Glomerular endothelial cell (primary cell): Measurements from ENCODE around the gene SLC19A1. TPM values are rescaled to one million over a fixed set of nuclear protein-coding genes. Genes with fewer than 3 reads are reported as not detected.

Source experiments
- DNase-seq: peaks from one replicate; pipeline ENCODE4 v3.0.0-alpha.2; 2011; ENCODE audit warnings: low read depth, low spot score; ENCODE audit errors: extremely low read depth
- total RNA-seq: library from RNA; depleted of rRNA; stranded (reverse); fragments of >200 nt; gene quantifications from 2 replicates; pipeline ENCODE4 v1.2.3, GENCODE V29; 2015

Gene SLC19A1
- total RNA-seq = 9.9 and 16.9 TPM in 2 replicates

DNA sequence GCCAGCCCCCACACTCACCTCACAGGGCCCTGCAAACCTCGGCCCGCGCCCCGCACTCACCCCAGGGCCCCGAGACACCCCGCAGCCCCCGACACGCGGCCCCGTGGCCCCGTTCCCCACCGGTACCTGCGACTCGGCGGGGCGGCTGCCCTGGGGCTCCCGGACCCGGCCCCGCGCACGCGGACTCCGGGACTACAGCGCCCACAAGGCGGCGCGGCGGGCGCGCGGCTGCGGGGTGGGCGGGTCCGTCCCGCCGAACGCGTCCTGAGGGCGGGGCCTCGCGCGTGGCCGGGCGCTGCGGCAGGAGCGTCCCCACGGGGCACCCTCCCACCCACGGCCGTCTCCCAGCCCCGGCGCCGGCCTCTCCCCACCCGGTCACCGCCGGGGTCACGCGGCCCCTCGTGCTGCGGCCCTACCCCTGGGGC is at the start of gene SLC19A1:
Gene SLC19A1, minus strand, starts transcription at position 199 of the 425 bp plus-strand sequence. CDS start 4,481 bp downstream, outside the sequence.
- DNase-seq = no peak

DNA sequence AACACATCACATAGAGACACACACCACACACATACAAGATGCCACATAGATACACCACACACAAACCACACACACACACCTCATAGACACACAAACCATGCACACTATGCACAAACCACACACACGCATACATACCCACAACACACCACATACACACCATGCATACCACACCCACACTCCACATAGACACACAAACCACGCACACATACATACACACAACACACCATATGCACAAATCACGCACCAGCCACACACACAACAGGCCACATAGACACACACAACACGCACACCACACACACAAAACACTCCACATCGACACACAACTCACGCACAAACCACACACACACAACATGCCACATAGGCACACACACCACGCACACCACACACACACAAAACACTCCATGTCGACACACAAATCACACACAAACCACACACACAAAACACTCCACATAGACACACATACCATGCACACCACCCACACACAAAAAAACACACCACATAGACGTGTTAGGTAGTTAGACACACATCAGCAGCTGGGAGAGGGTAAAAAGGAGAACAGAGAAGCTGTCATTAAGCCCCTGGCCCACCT is 49.5 kb upstream of the SLC19A1 start:
- no peak for DNase-seq

- DNase-seq = no peak
Measured at GRCh38 chr21:45590726-45591618, 48.7 kb upstream of the SLC19A1 start.

DNA sequence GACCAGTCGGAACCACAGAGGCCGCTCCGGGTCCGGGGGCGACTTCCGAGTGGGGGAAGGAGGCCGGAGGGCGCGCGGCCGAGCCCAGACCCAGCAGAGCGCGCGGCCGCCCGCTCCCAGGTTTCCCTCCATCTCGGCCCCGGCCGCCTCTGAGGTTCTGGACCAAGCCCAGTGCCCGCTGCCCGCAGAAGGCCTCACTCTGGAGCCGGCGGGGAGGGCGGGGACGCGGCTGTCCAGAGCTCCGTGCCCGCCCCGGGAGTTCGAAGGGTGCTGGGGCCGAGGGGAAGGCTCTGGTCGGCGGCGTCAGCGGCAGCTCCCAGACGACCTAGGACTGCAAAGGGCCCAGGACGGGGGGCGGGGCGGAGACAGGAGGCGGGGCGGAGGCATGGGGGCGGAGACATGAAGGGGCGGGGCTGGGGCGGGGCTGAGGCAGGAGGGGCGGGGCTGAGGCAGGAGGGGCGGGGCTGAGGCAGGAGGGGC is 48.0 kb upstream of the SLC19A1 start:
- DNase-seq = no peak

DNA sequence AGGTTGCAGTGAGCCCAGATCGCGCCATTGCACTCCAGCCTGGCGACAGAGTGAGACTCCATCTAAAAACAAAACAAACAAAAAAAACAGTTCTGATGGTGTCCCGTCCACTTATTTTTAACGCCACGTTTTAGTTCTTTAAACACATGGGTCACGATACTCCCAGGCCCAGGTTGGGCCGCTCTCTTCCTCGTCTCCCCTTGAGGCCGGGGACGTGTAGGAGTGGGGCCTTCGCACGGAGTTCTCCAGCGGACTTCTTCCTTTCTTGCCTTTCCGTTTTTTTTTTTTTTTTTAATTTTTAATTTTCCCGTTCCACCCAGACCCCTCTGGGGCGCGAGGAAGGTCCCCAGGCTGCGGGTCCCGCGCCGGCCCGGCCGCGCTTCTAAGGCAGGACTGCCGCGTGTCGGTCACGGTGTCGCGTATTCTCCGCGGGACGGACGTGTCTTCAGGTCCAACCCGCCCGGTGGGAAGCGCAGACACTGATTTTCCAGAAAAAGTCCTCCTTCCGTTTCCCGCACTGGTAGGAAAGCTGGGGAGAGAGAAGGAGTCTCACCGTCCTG is 47.5 kb upstream of the SLC19A1 start:
- DNase-seq = no peak

GRCh38 chr21:45588871-45589491 is 46.7 kb upstream of the SLC19A1 start:
- no peak for DNase-seq

- DNase-seq = no peak
Measured at GRCh38 chr21:45588086-45588825, 46.0 kb upstream of the SLC19A1 start.

GRCh38 chr21:45586289-45586858 is 44.1 kb upstream of the SLC19A1 start:
- no peak for DNase-seq

GRCh38 chr21:45584786-45585185 is 42.5 kb upstream of the SLC19A1 start:
- DNase-seq = no peak

DNA sequence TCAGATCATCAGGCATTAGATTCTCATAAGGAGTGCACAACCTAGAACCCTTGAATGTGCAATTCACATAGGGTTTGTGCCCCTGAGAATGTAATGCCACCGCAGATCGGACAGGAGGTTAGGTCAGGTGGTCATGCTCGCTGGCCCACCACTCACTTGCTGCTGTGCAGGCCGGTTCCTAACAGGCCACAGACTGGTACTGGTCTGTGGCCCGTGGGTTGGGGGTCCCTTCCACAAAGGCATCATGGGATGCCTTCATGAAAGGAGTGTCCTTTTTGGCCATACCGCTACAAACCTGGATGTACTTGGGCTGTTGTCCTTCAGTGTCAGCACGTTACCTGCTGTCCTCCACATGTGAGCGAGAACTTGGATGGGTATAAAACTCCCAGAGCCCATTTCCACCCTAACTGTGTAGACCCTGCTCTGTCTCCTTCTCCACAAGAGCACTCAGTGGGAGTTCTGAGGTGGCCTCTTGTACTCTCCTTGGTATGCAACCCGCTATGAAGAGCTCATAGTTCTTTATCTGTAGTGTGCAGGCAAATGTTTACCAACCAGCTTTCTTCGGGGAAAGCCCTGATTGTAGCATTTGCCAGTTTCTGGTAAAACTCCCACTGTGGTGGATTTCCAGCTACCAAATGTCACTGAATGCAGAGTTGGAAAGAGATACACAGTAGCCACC is 41.7 kb upstream of the SLC19A1 start:
- no peak for DNase-seq

DNA sequence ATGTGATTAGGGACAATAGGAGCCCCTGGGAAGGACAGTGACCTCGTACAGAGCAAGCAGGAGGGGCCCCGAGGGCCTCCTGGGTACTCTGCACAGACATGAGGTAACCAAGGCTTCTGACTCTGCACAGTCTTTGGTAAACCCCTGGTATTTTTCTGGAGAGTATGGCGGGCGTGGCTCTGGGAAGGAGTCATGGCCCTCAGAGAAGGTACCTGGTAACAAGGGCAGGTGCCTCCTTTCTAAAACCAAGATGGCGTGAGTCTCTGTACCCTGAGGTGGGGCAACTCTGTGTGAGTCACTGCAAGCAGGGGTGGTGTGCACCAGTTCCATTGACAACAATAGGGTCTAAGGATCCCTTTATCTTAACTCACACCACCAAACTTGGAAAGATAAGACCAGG is 39.9 kb upstream of the SLC19A1 start:
- DNase-seq = no peak

- DNase-seq = no peak
Measured at GRCh38 chr21:45581322-45581712, 39.1 kb upstream of the SLC19A1 start.

DNA sequence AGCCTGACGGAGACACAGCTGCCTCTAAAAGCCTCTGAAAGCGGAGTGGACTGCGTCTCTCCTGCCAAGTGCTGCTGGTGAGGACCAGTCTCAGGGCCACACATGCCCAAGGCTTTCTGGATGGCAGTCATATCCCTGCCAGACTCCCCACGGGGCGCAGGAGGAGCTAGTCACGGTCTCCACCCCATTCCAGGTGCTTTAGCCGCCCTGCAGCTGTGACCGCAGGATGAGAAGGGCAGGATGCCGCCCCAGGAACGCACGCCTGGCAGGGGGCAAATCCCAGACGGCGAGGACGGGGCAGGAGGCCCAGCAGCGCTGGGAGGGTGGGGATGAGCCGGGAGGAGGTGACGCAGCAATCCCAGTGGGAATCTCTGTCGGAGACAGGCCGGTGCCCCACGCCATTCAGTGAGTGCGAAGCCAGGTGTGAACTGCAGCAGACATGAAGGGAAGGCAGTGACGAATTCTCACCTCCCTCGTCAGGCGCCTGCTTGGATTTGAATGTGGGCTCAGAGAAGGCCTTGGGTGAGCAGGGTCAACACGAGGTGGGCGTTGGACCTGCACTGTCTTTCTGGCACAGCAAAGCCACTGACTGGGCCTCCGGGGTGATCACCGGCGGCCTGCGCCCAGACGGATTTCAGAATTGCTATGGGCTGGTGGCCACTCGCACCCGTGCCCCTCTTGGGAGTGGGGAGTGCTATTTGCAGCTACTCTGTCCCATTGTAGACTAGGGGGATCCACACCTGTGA is 38.5 kb upstream of the SLC19A1 start:
- DNase-seq = no peak

- DNase-seq = no peak
Measured at GRCh38 chr21:45580181-45580575, 37.9 kb upstream of the SLC19A1 start.

DNA sequence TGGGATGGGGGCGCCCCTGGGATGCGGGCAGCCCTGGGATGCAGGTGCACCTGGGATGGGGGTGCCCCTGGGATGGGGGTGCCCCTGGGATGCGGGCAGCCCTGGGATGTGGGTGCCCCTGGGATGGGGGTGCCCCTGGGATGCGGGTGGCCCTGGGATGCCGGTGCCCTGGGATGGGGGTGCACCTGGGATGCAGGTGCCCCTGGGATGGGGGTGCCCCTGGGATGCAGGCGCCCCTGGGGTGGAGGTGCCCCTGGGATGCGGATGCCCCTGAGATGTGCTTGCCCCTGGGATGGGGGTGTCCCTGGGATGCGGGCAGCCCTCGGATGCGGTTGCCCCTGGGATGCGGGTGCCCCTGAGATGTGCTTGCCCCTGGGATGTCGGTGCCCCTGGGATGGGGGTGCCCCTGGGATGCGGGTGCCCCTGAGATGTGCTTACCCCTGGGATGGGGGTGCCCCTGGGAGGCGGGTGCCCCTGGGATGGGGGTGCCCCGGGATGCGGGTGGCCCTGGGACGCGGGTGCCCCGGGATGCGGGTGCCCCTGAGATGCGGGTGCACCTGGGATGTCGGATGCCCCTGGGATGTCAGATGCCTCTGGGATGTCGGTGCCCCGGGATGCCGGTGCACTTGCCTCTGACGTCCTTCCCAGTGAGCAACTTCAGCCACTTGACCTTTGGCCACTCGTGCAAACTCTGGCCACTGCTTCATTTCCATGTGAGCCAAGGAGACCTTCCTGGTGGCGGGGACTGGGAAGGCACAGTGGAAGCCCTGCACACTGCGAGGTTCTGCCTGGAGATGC is 37.3 kb upstream of the SLC19A1 start:
- DNase-seq = no peak

DNA sequence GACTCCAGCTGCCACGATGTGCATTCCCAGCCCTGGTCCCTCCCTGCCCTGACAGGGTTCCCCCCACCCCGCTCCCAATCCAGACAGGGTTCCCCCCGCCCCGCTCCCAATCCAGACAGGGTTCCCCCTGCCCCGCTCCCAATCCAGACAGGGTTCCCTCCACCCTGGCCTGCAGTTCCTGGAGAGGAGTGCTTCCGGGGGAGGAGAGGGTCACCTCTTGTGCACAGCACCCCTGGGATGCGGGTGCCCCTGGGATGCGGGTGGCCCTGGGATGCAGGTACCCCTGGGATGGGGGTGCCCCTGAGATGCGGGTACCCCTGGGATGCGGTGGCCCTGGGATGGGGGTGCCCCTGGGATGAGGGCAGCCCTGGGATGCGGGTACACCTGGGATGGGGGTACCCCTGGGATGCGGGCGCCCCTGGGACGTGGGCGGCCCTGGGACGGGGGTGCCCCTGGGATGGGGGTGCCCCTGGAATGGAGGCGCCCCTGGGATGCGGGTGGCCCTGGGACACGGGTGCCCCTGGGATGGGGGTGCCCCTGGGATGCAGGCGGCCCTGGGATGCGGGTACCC is 36.7 kb upstream of the SLC19A1 start:
- no peak for DNase-seq

DNA sequence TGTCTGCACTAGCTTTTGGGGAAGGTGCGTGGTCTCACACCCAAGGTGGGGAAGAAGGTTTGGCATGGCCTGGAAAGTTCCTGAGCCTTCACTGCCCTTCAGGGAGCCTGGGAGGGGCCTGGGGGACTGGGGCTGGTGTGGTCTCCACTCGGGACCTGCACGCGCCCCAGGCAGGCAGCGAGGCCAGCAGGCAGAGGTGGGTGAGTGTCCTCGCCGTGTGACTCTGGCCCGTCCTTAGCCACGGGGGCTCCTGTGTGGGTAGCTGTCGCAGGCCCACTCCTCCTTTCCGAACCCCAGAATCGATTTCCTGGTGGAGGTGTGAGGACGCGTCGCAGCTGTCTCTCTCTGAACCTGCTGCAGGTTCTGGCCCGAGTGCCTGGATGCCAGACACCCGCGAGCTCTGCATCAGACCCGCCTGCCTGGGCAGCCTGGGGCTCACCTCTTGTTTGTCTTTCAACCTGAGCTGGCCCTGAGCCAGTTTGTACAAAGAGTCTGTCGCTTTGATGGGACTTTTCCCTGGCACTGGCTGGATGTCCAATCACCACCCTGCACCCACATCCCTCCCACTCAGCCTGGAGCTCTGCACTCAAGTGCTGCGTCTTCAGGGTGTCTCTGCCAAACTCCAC is 36.0 kb upstream of the SLC19A1 start:
- DNase-seq = no peak
